GM12875 (cell line): ENCODE measurements around the gene MEF2D.

Source experiments
- H3K4me3 ChIP-seq: one replicate; pipeline ENCODE4 v1.5.1; 2011; ENCODE audit warnings: low read depth, low read length, control low read depth
- CTCF ChIP-seq: IDR thresholded peaks from 2 replicates; pipeline ENCODE4 v1.5.1; 2011; ENCODE audit warnings: low read depth, mild to moderate bottlenecking, control low read depth, inconsistent platforms, low read length, moderate library complexity, borderline replicate concordance; ENCODE audit not compliant: insufficient read depth

MEF2D gene

GRCh38 chr1:156525856-156526489, 25.4 kb upstream of the MEF2D start:
- H3K4me3 ChIP-seq = no peak overlapping the region
- no peak for TF ChIP-seq CTCF

- TF ChIP-seq CTCF = no peak
- no peak overlapping the region for H3K4me3 ChIP-seq
Measured at GRCh38 chr1:156525071-156525501, 24.5 kb upstream of the MEF2D start.

- H3K4me3 ChIP-seq = no peak overlapping the region
- TF ChIP-seq CTCF = no peak
Measured at GRCh38 chr1:156524481-156524869, 23.9 kb upstream of the MEF2D start.

GRCh38 chr1:156523801-156524480, 23.4 kb upstream of the MEF2D start:
- no peak overlapping the region for H3K4me3 ChIP-seq
- no peak for TF ChIP-seq CTCF

- no peak for TF ChIP-seq CTCF
- no peak overlapping the region for H3K4me3 ChIP-seq
Measured at GRCh38 chr1:156522443-156522970, 21.9 kb upstream of the MEF2D start.

GRCh38 chr1:156517748-156518147, 17.2 kb upstream of the MEF2D start:
- TF ChIP-seq CTCF = no peak
- H3K4me3 ChIP-seq = no peak overlapping the region

GRCh38 chr1:156516821-156517220, 16.2 kb upstream of the MEF2D start:
- TF ChIP-seq CTCF = no peak

More at GRCh38 chr1:156516821-156517220, 16.2 kb upstream of the MEF2D start:
- no peak overlapping the region for H3K4me3 ChIP-seq
